Endothelial cell of umbilical vein (primary cell): ENCODE measurements around the gene DAB2IP. TPM values are rescaled to one million over a fixed set of nuclear protein-coding genes. Genes with fewer than 3 reads are reported as not detected.

Source experiments
- BruUV-seq: library from RNA; stranded (reverse); fragments of 400-500 nt; replicated peaks from 2 replicates; lab custom pipeline; 2021; lab: Mats Ljungman, UMichigan
- CTCF ChIA-PET: fragments of 300-600, 350-600 bp; sonication (Branson Sonifier 250); formaldehyde crosslinking; loops from one replicate; lab custom pipeline; 2021; ENCODE audit warnings: antibody characterized with exemption, inconsistent platforms; lab: Charles Lee
- POLR2A ChIA-PET: fragments of 300-600, 350-600 bp; sonication (Branson Sonifier 250); formaldehyde crosslinking; loops from one replicate; lab custom pipeline; 2021; ENCODE audit warnings: antibody characterized with exemption, inconsistent platforms; lab: Charles Lee
- DNase-seq: peaks from one replicate; pipeline ENCODE4 v3.0.0-alpha.2; 2011; ENCODE audit warnings: low read depth, low spot score
- FAIRE-seq: peaks from 2 replicates; lab custom pipeline; 2011; peaks lifted over from hg19 to GRCh38; lab: Jason Lieb, UNC
- H2AFZ ChIP-seq: 2 replicates; pipeline ENCODE4 v1.6.0; 2012; ENCODE audit warnings: low read depth, low read length, control low read depth, inconsistent platforms
- H3K27ac ChIP-seq: 2 replicates; pipeline ENCODE4 v1.5.1; 2011; ENCODE audit warnings: low read depth, mild to moderate bottlenecking, control low read depth, low read length, moderate library complexity; ENCODE audit not compliant: insufficient read depth
- H3K27me3 ChIP-seq, 2 experiments: 2 replicates each; pipeline versions ENCODE4 v1.6.0 to v1.6.1; 2011; ENCODE audit warnings: low read length in 2 of 2, mixed read lengths in 1 of 2; ENCODE audit not compliant: control insufficient read depth in 2 of 2, insufficient read depth in 2 of 2
- H3K36me3 ChIP-seq, 2 experiments: 2 replicates in 1 of 2; 3 replicates in 1 of 2; pipeline ENCODE4 v1.5.1; 2011; ENCODE audit warnings: low read length in 2 of 2, mild to moderate bottlenecking in 1 of 2, moderate library complexity in 1 of 2; ENCODE audit not compliant: control insufficient read depth in 2 of 2, insufficient read depth in 2 of 2; ENCODE audit errors: extremely low read depth in 1 of 2
- H3K4me1 ChIP-seq: 3 replicates; pipeline ENCODE4 v1.5.1; 2011; ENCODE audit warnings: mild to moderate bottlenecking, low read length; ENCODE audit not compliant: control insufficient read depth, insufficient read depth; ENCODE audit errors: extremely low read depth
- H3K4me2 ChIP-seq: 2 replicates; pipeline ENCODE4 v1.6.1; 2011; ENCODE audit warnings: low read length, control low read depth, mixed read lengths; ENCODE audit not compliant: insufficient read depth
- H3K4me3 ChIP-seq, 3 experiments: fragments of 200-600 bp in 1 of 3; sonication (generic), shearing (Covaris generic) in 1 of 3; replicated peaks in 1 of 3; 2 replicates each; pipeline ENCODE4 v1.5.1; 2011 to 2016; ENCODE audit warnings: control low read depth in 3 of 3, low read length in 3 of 3, mild to moderate bottlenecking in 2 of 3, inconsistent platforms in 1 of 3, low read depth in 1 of 3, moderate library complexity in 1 of 3; ENCODE audit not compliant: insufficient read depth in 1 of 3
- H3K79me2 ChIP-seq: 2 replicates; pipeline ENCODE4 v1.6.0; 2012; ENCODE audit warnings: low read length, inconsistent platforms; ENCODE audit not compliant: control insufficient read depth, insufficient read depth
- H3K9ac ChIP-seq: replicated peaks from 2 replicates; pipeline ENCODE3; 2011; ENCODE audit warnings: low read length, control low read depth; ENCODE audit not compliant: insufficient read depth; ENCODE audit errors: extremely low read depth
- H3K9me1 ChIP-seq: replicated peaks from 3 replicates; pipeline ENCODE4 v1.6.0; 2011; ENCODE audit warnings: mild to moderate bottlenecking, low read length; ENCODE audit not compliant: control insufficient read depth, insufficient read depth; ENCODE audit errors: extremely low read depth
- H3K9me3 ChIP-seq: replicated peaks from 2 replicates; pipeline ENCODE4 v1.5.1; 2012; ENCODE audit warnings: low read length, inconsistent platforms; ENCODE audit not compliant: control insufficient read depth, insufficient read depth
- H4K20me1 ChIP-seq: replicated peaks from 2 replicates; pipeline ENCODE3; 2011; ENCODE audit warnings: mild to moderate bottlenecking, low read length; ENCODE audit not compliant: control insufficient read depth, insufficient read depth; ENCODE audit errors: extremely low read depth
- EZH2 ChIP-seq: IDR thresholded peaks from 2 replicates; pipeline ENCODE4 v1.6.1; 2012; ENCODE audit warnings: borderline replicate concordance, low read depth, mild to moderate bottlenecking, moderate library complexity, low read length, inconsistent platforms; ENCODE audit not compliant: severe bottlenecking
- FOS ChIP-seq: IDR thresholded peaks from 2 replicates; pipeline ENCODE4 v1.6.1; 2011; ENCODE audit warnings: mild to moderate bottlenecking, low read length, moderate library complexity, borderline replicate concordance; ENCODE audit not compliant: insufficient read depth
- GATA2 ChIP-seq: IDR thresholded peaks from 2 replicates; pipeline ENCODE4 v1.7.0; 2011; ENCODE audit warnings: low read depth, mild to moderate bottlenecking, moderate library complexity, mixed read lengths, low read length; ENCODE audit not compliant: insufficient read length, insufficient read depth
- JUN ChIP-seq: IDR thresholded peaks from 2 replicates; pipeline ENCODE4 v1.6.1; 2011; ENCODE audit warnings: borderline replicate concordance, low read depth; ENCODE audit not compliant: insufficient read length, insufficient read depth
- MYC ChIP-seq: IDR thresholded peaks from one replicate; pipeline ENCODE4 v1.6.1; 2011; ENCODE audit warnings: mild to moderate bottlenecking, low read depth, low read length
- POLR2A ChIP-seq: IDR thresholded peaks from 2 replicates; pipeline ENCODE4 v1.6.1; 2012; ENCODE audit warnings: low read depth, mild to moderate bottlenecking, control low read depth, low read length
- POLR2AphosphoS5 ChIP-seq: IDR thresholded peaks from 2 replicates; pipeline ENCODE4 v1.6.1; 2012; ENCODE audit warnings: low read depth, mild to moderate bottlenecking, control low read depth, low read length, moderate library complexity; ENCODE audit not compliant: insufficient read depth
- dilution Hi-C: fragments of 300-500 bp; cut with MboI; formaldehyde crosslinking; loops from one replicate; pipeline ENCODE4 v1.15.0; 2019; ENCODE audit warnings: low sequenced_read_pairs; ENCODE audit not compliant: extremely low pct_ligation_motif_present
- intact Hi-C: fragments of 100-400 bp; cut with micrococcal nuclease; formaldehyde crosslinking; loops from one replicate; pipeline ENCODE4 v1.10.0; 2022
- polyA plus RNA-seq, 4 experiments: library from polyadenylated mRNA; depleted of rRNA in 3 of 4; stranded (reverse) in 3 of 4; unstranded in 1 of 4; fragments of >200 nt; gene quantifications; 2 replicates each; pipeline versions ENCODE4 v1.2.1 to v1.2.3, GENCODE V29; 2011 to 2012; ENCODE audit warnings: missing spikeins in 1 of 4
- total RNA-seq: library from RNA; stranded (reverse); gene quantifications from 2 replicates; pipeline ENCODE4 v1.2.3, GENCODE V29; 2021
- TF ChIP-seq, protein P1 (sequence below), 2 donors: IDR thresholded peaks; 1 replicate in 1 of 2; 2 replicates in 1 of 2; pipeline ENCODE4 v1.5.1; 2011; ENCODE audit warnings: low read length in 2 of 2, mild to moderate bottlenecking in 2 of 2, moderate library complexity in 2 of 2, control low read depth in 1 of 2, inconsistent platforms in 1 of 2, low read depth in 1 of 2; ENCODE audit not compliant: insufficient read depth in 1 of 2; ENCODE audit errors: extremely low read depth in 1 of 2
- TF ChIP-seq, protein P2 (sequence below): IDR thresholded peaks from 2 replicates; pipeline ENCODE4 v1.6.1; 2011; ENCODE audit not compliant: insufficient read depth, insufficient read length

DAB2IP gene
- total and polyA plus RNA-seq, 2 donors (not counting 3 experiments of a cell fraction or from before 2014, with no cell fraction given) = 29.2 to 53.6 TPM

DNA sequence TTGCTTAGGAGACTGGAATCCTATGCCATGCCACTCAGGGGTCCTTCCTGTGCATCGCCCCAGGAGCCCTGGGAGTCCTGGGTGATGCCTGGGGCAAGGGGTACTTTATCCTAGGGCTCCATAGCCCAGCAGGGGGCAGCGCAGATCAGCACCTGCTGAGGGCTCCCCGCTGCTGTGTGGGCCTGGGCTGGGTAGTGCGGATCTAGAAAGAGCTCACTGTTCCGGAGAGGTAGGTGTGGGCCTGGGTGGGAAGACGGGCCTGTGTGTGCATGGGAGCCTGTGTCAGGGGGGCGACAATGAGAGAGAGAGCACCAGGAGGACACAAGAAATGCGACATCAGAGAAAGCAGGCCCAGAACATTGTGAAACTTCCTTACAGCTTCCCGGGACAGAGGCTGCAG is 11.4 kb upstream of the DAB2IP start:
- H3K27me3 ChIP-seq = no peaks in the 10 kb centered on the region
- no peaks in the 10 kb centered on the region for H3K79me2 ChIP-seq
- FAIRE-seq = peak; percentile 69
- peaks cover 17% of the 10 kb centered on the region for H3K4me1 ChIP-seq
- no TSS peak for BruUV-seq
- H3K9me3 ChIP-seq = no peaks in the 10 kb centered on the region
- H3K27ac ChIP-seq = no peak overlapping the region
- no peak overlapping the region for H3K4me2 ChIP-seq
- H4K20me1 ChIP-seq = no peaks in the 10 kb centered on the region
- dilution Hi-C loops = no loop called here
- H3K9ac ChIP-seq = no peak overlapping the region
- no peak overlapping the region for H3K4me3 ChIP-seq
- peak; percentile 36 for DNase-seq
- CTCF ChIA-PET = interaction anchor here (0.5 to 8.2 kb wide), 39 partner anchors 8 to 483 kb away, joined by 3 to 143 read pairs (median 5); partner anchors contain the start of gene DAB2IP
- H2AFZ ChIP-seq = no peak overlapping the region
- TF ChIP-seq, protein P1, sequence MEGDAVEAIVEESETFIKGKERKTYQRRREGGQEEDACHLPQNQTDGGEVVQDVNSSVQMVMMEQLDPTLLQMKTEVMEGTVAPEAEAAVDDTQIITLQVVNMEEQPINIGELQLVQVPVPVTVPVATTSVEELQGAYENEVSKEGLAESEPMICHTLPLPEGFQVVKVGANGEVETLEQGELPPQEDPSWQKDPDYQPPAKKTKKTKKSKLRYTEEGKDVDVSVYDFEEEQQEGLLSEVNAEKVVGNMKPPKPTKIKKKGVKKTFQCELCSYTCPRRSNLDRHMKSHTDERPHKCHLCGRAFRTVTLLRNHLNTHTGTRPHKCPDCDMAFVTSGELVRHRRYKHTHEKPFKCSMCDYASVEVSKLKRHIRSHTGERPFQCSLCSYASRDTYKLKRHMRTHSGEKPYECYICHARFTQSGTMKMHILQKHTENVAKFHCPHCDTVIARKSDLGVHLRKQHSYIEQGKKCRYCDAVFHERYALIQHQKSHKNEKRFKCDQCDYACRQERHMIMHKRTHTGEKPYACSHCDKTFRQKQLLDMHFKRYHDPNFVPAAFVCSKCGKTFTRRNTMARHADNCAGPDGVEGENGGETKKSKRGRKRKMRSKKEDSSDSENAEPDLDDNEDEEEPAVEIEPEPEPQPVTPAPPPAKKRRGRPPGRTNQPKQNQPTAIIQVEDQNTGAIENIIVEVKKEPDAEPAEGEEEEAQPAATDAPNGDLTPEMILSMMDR (IDR thresholded peaks at IDR 0.05; ENCODE audit: extremely low read depth in 1 of 2, insufficient read depth in 1 of 2, low read depth in 1 of 2, low read length in 2 of 2) = peak; percentile 72 to 80
- no peak for TF ChIP-seq MYC
- H3K36me3 ChIP-seq = no peaks in the 10 kb centered on the region
- POLR2A ChIA-PET = no interaction called here
- no peaks in the 10 kb centered on the region for H3K9me1 ChIP-seq
- intact Hi-C loops = loop anchor here (1.0 kb wide), 4 partner anchors 44 to 352 kb away; no protein-coding TSS in a partner anchor

DNA sequence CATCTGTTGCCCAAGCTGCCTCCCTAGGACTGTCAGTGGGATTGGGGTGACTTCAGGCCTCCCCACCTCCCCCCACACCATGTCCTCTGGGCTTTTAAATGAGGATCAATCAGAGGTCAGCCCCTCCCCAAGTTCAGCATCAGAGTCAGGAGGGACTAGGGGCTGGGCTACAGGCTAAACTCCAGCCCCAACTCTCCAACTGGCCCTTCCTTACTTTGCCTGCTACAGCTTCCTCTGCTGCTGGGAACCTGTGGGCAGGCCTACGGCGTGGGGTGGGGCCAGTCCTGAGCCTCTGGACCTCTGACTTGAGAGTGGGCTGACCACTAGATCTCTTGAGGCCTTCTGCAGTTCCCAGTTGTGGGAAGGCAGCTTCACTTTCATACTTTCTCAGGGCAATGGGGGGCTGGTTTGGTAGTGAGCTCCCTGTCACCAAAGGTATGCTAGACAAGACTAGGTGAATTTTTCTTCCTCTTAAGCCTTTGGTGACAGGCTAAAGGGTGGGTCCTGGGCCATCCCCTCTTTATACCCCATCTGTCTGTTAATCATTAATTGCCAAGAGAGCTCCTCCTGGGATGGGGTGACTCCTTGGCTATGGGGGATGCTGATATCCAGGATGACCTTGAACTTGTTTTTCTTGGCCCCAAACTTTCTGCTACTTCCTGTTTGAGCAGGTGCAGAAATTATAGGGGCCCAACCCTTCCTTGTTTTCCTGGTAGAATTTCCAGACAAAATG is 10.8 kb upstream of the DAB2IP start:
- dilution Hi-C loops (no loop called here), intact Hi-C loops (loop anchor here (1.0 kb wide), 4 partner anchors 44 to 352 kb away; no protein-coding TSS in a partner anchor)
- no peaks in the 10 kb centered on the region for H3K27me3 ChIP-seq
- no peak overlapping the region for H3K4me3 ChIP-seq
- no peaks in the 10 kb centered on the region for H3K36me3 ChIP-seq
- TF ChIP-seq MYC = no peak
- TF ChIP-seq, protein P1 (IDR thresholded peaks at IDR 0.05; ENCODE audit: extremely low read depth in 1 of 2, insufficient read depth in 1 of 2, low read depth in 1 of 2, low read length in 2 of 2) = no peak
- TF ChIP-seq POLR2AphosphoS5 = no peak
- TF ChIP-seq, protein P2, sequence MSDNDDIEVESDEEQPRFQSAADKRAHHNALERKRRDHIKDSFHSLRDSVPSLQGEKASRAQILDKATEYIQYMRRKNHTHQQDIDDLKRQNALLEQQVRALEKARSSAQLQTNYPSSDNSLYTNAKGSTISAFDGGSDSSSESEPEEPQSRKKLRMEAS = no peak
- no peak for TF ChIP-seq POLR2A
- TF ChIP-seq GATA2 = no peak
- no peak for TF ChIP-seq EZH2
- TF ChIP-seq FOS = no peak
- no peak for TF ChIP-seq JUN
- BruUV-seq = no TSS peak
- no peak overlapping the region for H3K9ac ChIP-seq
- H3K9me1 ChIP-seq = no peaks in the 10 kb centered on the region
- H2AFZ ChIP-seq = no peak overlapping the region
- H3K4me2 ChIP-seq = no peak overlapping the region
- H3K79me2 ChIP-seq = no peaks in the 10 kb centered on the region
- no peaks in the 10 kb centered on the region for H4K20me1 ChIP-seq
- no peak overlapping the region for H3K27ac ChIP-seq
- POLR2A ChIA-PET = no interaction called here
- CTCF ChIA-PET = interaction anchor here (0.5 to 8.2 kb wide), 40 partner anchors 9 to 483 kb away, joined by 3 to 143 read pairs (median 5); partner anchors contain the start of gene DAB2IP
- no peak for FAIRE-seq
- no peak for DNase-seq
- H3K4me1 ChIP-seq = peaks cover 17% of the 10 kb centered on the region
- H3K9me3 ChIP-seq = no peaks in the 10 kb centered on the region
